Neural crest cell (in vitro differentiated cells): ENCODE results near the gene PSMC2. TPM values are rescaled to one million over a fixed set of nuclear protein-coding genes. Genes with fewer than 3 reads are reported as not detected.
"Not testable (repeated sequence)": the region's sequence is repeated elsewhere in the genome, so short reads cannot be mapped to it uniquely, and the experiment has no call there.

Experiments used
- DNase-seq: peaks from one replicate; pipeline ENCODE4 v3.0.0; 2021; ENCODE audit warnings: low read depth, mixed read lengths, low spot score
- H3K27ac Mint-ChIP-seq: one replicate; pipeline ENCODE4 v1.8.0; 2021; ENCODE audit warnings: mild to moderate bottlenecking, mixed read lengths; ENCODE audit not compliant: unreplicated experiment
- H3K27me3 Mint-ChIP-seq: 2 replicates; pipeline ENCODE4 v1.8.0; 2021; ENCODE audit warnings: low read depth, mild to moderate bottlenecking, mixed read lengths
- H3K36me3 Mint-ChIP-seq: 2 replicates; pipeline ENCODE4 v1.8.0; 2021; ENCODE audit warnings: low read depth, mild to moderate bottlenecking, mixed read lengths
- H3K4me1 Mint-ChIP-seq: 2 replicates; pipeline ENCODE4 v1.8.0; 2021; ENCODE audit warnings: mixed read lengths
- H3K4me3 Mint-ChIP-seq: one replicate; pipeline ENCODE4 v1.8.0; 2021; ENCODE audit warnings: mild to moderate bottlenecking, mixed read lengths
- H3K9me3 Mint-ChIP-seq: 2 replicates; pipeline ENCODE4 v1.8.0; 2021; ENCODE audit warnings: mixed read lengths
- total RNA-seq: library from RNA; stranded (reverse); gene quantifications from 2 replicates; pipeline ENCODE4 v1.2.1, GENCODE V29; 2021
- TF ChIP-seq, protein P1 (sequence below): fragments of 200-600 bp; sonication (generic); conservative IDR thresholded peaks from 2 replicates; pipeline ENCODE4 v1.5.0; 2021; ENCODE audit warnings: antibody characterized with exemption, mild to moderate bottlenecking

PSMC2 gene
- total RNA-seq, 1 donor from 2014 or later = 122 TPM

DNA sequence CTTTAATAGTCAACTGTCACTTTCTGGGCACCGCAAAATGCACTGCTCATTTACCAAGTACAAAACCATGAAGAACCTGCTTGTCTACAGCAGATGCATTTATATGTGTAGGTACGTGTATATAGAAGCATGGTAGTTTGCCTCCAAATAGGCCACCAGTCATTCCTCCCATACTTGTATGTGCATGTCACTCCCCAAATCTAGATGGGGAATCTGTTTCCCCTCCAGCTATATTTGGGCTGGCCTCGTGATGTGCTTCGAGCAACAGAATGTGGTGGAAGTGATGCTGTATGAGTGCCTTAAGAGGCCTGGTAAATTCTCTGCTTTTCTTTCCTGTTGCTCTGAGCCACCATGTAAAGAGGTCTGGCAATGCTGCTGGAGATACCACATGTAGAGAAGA is 47.1 kb downstream of the PSMC2 start:
- H3K4me1 Mint-ChIP-seq = no peaks in the 10 kb centered on the region
- H3K27ac Mint-ChIP-seq = no peak overlapping the region
- no peak overlapping the region for H3K4me3 Mint-ChIP-seq
- DNase-seq = no peak
- no peaks in the 10 kb centered on the region for H3K36me3 Mint-ChIP-seq
- H3K27me3 Mint-ChIP-seq = peaks cover 15% of the 10 kb centered on the region
- TF ChIP-seq, protein P1, sequence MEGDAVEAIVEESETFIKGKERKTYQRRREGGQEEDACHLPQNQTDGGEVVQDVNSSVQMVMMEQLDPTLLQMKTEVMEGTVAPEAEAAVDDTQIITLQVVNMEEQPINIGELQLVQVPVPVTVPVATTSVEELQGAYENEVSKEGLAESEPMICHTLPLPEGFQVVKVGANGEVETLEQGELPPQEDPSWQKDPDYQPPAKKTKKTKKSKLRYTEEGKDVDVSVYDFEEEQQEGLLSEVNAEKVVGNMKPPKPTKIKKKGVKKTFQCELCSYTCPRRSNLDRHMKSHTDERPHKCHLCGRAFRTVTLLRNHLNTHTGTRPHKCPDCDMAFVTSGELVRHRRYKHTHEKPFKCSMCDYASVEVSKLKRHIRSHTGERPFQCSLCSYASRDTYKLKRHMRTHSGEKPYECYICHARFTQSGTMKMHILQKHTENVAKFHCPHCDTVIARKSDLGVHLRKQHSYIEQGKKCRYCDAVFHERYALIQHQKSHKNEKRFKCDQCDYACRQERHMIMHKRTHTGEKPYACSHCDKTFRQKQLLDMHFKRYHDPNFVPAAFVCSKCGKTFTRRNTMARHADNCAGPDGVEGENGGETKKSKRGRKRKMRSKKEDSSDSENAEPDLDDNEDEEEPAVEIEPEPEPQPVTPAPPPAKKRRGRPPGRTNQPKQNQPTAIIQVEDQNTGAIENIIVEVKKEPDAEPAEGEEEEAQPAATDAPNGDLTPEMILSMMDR = no peak
- no peaks in the 10 kb centered on the region for H3K9me3 Mint-ChIP-seq

DNA sequence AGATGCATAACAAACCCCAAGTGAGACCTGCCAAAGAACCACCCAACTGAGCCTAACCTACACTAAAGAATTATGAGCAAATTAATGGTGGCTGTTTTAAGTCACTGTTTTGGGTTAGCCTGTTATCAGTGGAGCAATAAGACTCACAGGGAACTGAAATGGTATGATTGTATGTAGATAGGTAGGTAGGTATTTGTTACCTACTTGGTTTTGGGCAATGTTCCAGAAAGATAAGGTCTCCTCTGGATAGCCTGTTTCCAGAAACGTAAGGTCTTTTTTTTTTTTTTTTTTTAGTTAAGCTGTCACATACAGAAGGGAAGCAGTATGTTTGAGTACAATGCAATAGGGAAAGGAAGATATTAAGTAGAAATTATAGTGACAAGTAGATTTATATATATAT is 47.6 kb downstream of the PSMC2 start:
- Mint-ChIP-seq H3K27me3 (peaks cover 14% of the 10 kb centered on the region), H3K9me3 (no peaks in the 10 kb centered on the region), H3K27ac (no peak overlapping the region), H3K36me3 (no peaks in the 10 kb centered on the region), H3K4me3 (no peak overlapping the region), H3K4me1 (no peaks in the 10 kb centered on the region)
- no peak for DNase-seq
- TF ChIP-seq, protein P1 = no peak

DNA sequence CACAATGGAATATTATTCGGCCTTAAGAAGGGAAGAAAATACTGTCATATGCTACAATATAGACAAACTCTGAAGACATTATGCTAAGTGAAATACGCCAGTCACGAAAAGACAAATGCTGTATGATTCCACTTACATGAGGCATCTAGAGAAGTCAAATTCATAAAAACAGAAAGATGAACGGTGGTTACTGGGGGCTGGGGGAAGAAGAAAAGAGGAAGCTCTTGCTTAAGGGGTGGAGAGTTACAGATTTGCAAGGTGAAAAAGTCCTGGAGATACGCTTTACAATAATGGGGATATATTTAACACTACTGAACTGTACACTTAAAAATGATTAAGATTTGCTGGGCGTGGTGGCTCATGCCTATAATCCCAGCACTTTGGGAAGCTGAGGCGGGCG is 49.0 kb downstream of the PSMC2 start:
- DNase-seq = no peak
- Mint-ChIP-seq H3K9me3 (no peaks in the 10 kb centered on the region), H3K4me1 (no peaks in the 10 kb centered on the region), H3K27me3 (peaks cover 14% of the 10 kb centered on the region), H3K27ac (no peak overlapping the region), H3K36me3 (no peaks in the 10 kb centered on the region), H3K4me3 (no peak overlapping the region)
- TF ChIP-seq, protein P1 = no peak

GRCh38 chr7:103398483-103399127 is 51.2 kb downstream of the PSMC2 start:
- TF ChIP-seq, protein P1 = no peak
- Mint-ChIP-seq H3K27me3 (peaks cover 27% of the 10 kb centered on the region), H3K27ac (no peak overlapping the region), H3K4me3 (no peak overlapping the region), H3K9me3 (no peaks in the 10 kb centered on the region), H3K36me3 (no peaks in the 10 kb centered on the region), H3K4me1 (no peaks in the 10 kb centered on the region)
- no peak for DNase-seq

GRCh38 chr7:103399687-103400086 is 52.2 kb downstream of the PSMC2 start:
- H3K4me1 Mint-ChIP-seq, H3K27ac Mint-ChIP-seq, DNase-seq, H3K36me3 Mint-ChIP-seq, H3K9me3 Mint-ChIP-seq, H3K4me3 Mint-ChIP-seq: not testable (repeated sequence)
- peaks cover 37% of the 10 kb centered on the region for H3K27me3 Mint-ChIP-seq

DNA sequence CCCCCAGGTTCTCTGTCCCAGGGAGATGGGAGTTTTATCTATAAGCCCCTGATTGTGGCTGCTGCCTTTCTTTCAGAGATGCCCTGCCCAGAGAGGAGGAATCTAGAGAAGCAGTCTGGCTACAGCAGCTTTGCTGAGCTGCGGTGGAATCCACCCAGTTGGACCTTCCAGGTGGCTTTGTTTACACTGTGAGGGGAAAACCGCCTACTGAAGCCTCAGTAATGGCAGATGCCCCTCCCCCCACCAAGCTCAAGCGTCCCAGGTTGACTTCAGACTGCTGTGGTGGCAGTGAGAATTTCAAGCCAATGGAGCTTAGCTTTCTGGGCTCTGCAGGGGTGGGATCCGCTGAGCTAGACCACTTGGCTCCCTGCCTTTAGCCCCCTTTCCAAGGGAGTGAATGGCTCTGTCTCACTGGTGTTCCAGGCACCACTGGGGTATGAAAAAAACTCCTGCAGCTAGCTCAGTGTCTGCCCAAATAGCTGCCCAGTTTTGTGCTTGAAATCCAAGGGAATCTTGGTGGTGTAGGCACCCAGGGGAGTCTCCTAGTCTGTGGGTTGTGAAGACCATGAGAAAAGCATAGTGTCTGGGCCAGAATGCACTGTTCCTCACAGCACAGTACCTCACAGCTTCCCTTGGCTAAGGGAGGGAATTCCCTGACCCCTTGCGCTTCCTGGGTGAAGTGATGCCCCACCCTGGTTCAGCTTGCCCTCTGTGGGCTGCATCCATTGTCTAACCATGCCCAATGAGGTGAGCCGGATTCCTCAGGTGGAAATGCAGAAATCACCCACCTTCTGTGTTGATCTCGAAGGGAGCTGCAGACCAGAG is 58.6 kb downstream of the PSMC2 start:
- H3K9me3 Mint-ChIP-seq, H3K4me3 Mint-ChIP-seq, H3K4me1 Mint-ChIP-seq, H3K36me3 Mint-ChIP-seq, DNase-seq, H3K27ac Mint-ChIP-seq: not testable (repeated sequence)
- H3K27me3 Mint-ChIP-seq = peaks cover 55% of the 10 kb centered on the region
